ENCODE results near the gene ETS1. TPM values are rescaled to one million over a fixed set of nuclear protein-coding genes. Genes with fewer than 3 reads are reported as not detected.
A peak's percentile ranks its signal among the peaks of the same experiment; 100 is the strongest.

Gene ETS1
- total RNA-seq, 4 donors from 2014 or later: 39.5 to 74.4 (median 59.7) TPM

DNA sequence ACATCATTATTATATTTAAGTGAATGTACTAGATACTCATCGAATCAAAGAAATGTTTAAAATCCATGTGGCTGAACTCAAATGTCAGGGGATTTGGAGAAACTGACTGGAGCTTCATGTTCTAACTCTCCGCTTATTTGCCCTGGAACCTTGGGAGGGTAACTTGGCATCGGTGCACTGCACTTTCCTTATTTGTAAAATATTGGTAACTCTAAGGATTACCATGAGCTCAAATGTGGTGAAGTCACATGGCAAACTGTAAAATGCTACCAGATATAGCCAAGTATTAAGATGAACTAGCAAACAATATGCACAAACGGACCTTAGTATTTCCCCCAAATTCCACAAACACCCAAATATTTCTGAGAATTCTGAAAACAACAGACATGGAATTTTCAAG lies 75.6 kb downstream of the ETS1 start:
- intact Hi-C loops (cut with DNase I): no loop called here
- H3K4me3 ChIP-seq: no peak overlapping the region
- H3K27me3 ChIP-seq: no peaks in the 10 kb centered on the region
- H3K27ac ChIP-seq (replicated peaks in 1 of 4): no peak overlapping the region
- H3K36me3 ChIP-seq: peaks cover 0 to 16% (median 7%) of the 10 kb centered on the region in 4 donors
- no peak for DNase-seq (ENCODE audit: extremely low spot score)
- TF ChIP-seq, protein P1, sequence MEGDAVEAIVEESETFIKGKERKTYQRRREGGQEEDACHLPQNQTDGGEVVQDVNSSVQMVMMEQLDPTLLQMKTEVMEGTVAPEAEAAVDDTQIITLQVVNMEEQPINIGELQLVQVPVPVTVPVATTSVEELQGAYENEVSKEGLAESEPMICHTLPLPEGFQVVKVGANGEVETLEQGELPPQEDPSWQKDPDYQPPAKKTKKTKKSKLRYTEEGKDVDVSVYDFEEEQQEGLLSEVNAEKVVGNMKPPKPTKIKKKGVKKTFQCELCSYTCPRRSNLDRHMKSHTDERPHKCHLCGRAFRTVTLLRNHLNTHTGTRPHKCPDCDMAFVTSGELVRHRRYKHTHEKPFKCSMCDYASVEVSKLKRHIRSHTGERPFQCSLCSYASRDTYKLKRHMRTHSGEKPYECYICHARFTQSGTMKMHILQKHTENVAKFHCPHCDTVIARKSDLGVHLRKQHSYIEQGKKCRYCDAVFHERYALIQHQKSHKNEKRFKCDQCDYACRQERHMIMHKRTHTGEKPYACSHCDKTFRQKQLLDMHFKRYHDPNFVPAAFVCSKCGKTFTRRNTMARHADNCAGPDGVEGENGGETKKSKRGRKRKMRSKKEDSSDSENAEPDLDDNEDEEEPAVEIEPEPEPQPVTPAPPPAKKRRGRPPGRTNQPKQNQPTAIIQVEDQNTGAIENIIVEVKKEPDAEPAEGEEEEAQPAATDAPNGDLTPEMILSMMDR (IDR thresholded peaks at IDR 0.05): no peak
- no peak for TF ChIP-seq POLR2AphosphoS5 (IDR thresholded peaks at IDR 0.05)
- TF ChIP-seq POLR2A (IDR thresholded peaks at IDR 0.05; ENCODE audit: low read depth): no peak
- TF ChIP-seq EP300 (IDR thresholded peaks at IDR 0.05): no peak
- H3K9me3 ChIP-seq: no peaks in the 10 kb centered on the region
- WGBS: 66% methylated on average over 4 of the region's 4 CpGs
- peaks cover 91 to 100% (median 96%) of the 10 kb centered on the region in 4 donors for H3K4me1 ChIP-seq

DNA sequence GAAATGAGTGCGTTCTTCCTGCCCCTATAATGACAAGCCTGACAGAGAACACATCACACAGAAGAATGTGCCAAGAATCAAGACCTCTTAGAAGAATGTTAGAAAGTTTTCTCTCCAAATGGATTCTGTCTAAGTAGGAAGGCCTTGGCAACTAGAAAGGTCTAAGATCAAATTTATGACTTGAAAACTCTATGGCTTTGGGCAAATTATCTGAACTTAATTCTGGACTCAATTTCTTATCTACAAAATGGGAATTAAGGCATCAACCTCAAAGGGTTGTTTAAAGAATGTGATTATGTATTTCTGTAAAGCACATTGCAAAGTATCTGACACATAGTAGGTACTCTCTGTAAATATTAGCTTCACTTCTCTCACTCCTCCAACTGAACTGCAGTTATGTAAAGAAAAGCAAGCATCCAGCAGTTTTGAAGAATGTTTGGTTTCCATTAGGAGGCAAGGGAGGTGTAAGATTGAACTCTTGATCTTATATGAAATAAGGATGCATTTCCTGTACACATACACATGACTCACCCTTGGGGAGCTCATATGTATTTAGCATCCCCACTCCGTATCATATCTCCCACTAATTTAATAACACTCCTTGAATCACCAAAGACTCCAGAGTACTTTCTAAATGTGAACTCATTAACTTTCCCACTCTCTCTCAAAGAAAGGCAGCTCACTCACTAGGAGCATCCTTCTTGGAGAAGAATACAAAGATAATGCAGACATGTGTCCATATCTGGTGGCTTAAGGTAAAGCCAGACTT lies 77.6 kb downstream of the ETS1 start:
- no peaks in the 10 kb centered on the region for H3K9me3 ChIP-seq
- H3K27me3 ChIP-seq: no peaks in the 10 kb centered on the region
- H3K36me3 ChIP-seq: peaks cover 0 to 25% (median 7%) of the 10 kb centered on the region in 4 donors
- no peak for DNase-seq (ENCODE audit: extremely low spot score)
- intact Hi-C loops (cut with DNase I): no loop called here
- 83% methylated on average over 2 of the region's 2 CpGs for WGBS
- H3K4me3 ChIP-seq: no peak overlapping the region
- H3K27ac ChIP-seq (replicated peaks in 1 of 4): peak overlapping the region in 1 of 4 donors; percentile 10
- H3K4me1 ChIP-seq: peaks cover 91 to 99% (median 97%) of the 10 kb centered on the region in 4 donors
- TF ChIP-seq EP300 (IDR thresholded peaks at IDR 0.05): no peak
- TF ChIP-seq, protein P1 (IDR thresholded peaks at IDR 0.05): no peak
- TF ChIP-seq POLR2AphosphoS5 (IDR thresholded peaks at IDR 0.05): no peak

DNA sequence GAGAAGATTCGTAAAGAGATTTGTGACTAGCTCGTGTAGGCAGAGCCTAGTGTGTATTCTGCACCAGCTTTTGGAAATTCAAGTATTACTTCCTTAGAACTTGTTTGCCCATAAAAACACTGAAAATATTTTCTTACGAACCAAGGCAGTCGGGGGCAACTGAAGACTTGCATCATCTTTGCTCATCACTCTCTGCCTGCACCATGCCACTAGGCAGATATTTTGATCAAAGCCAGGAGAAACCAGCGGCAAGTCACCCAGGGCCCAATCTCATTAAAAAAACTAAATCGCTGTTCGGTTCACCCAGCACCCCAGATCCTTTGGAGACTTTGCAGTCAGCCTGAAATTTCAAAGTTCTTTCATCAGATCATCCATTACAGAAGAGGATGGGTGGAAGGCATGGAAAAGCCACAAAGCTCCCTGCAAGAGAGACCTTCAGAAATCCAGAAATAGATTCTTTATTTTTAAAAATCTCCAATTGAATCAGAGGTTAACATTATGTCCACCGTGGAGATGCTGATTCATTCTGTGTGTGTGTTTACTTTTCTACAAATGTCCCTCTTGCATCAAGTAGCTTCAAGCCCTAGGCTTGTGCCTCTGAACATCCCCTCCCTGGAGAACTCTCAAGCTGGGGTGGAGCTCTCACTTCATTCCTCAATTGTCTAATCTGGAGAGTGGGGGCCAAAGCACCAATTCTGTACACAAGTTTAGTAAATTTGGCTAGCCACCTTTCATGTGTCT lies 78.4 kb downstream of the ETS1 start:
- H3K4me3 ChIP-seq: no peak overlapping the region
- no peaks in the 10 kb centered on the region for H3K27me3 ChIP-seq
- H3K27ac ChIP-seq (replicated peaks in 1 of 4): peak overlapping the region in 3 of 4 donors; percentile 71 to 81 (median 77)
- peaks cover 0 to 24% (median 7%) of the 10 kb centered on the region in 4 donors for H3K36me3 ChIP-seq
- 76% methylated on average over 8 of the region's 8 CpGs for WGBS
- DNase-seq (ENCODE audit: extremely low spot score): no peak
- TF ChIP-seq, protein P1 (IDR thresholded peaks at IDR 0.05): no peak
- TF ChIP-seq POLR2AphosphoS5 (IDR thresholded peaks at IDR 0.05): no peak
- TF ChIP-seq EP300 (IDR thresholded peaks at IDR 0.05): no peak
- no peak for TF ChIP-seq POLR2A (IDR thresholded peaks at IDR 0.05; ENCODE audit: low read depth)
- intact Hi-C loops (cut with DNase I): no loop called here
- H3K9me3 ChIP-seq: no peaks in the 10 kb centered on the region
- H3K4me1 ChIP-seq: peaks cover 91 to 99% (median 97%) of the 10 kb centered on the region in 4 donors

GRCh38 chr11:128507936-128508335 lies 79.4 kb downstream of the ETS1 start:
- H3K4me1 ChIP-seq: peaks cover 97 to 100% (median 98%) of the 10 kb centered on the region in 4 donors
- intact Hi-C loops (cut with DNase I): no loop called here

More at GRCh38 chr11:128507936-128508335, 79.4 kb downstream of the ETS1 start:
- 27% methylated on average over 6 of the region's 6 CpGs for WGBS
- no peaks in the 10 kb centered on the region for H3K9me3 ChIP-seq
- no peaks in the 10 kb centered on the region for H3K27me3 ChIP-seq
- DNase-seq (ENCODE audit: extremely low spot score): no peak
- peak overlapping the region; percentile 20 to 47 (median 32) for H3K4me3 ChIP-seq
- TF ChIP-seq, protein P1 (IDR thresholded peaks at IDR 0.05): no peak
- TF ChIP-seq POLR2A (IDR thresholded peaks at IDR 0.05; ENCODE audit: low read depth) (no peak), POLR2AphosphoS5 (IDR thresholded peaks at IDR 0.05) (no peak), EP300 (IDR thresholded peaks at IDR 0.05) (no peak)
- peak overlapping the region; percentile 71 to 81 (median 76) for H3K27ac ChIP-seq (replicated peaks in 1 of 4)
- peaks cover 0 to 16% (median 3%) of the 10 kb centered on the region in 4 donors for H3K36me3 ChIP-seq
